GM19193 (cell line): ENCODE data around the gene QARS1.

Source experiments
- POLR2A ChIP-seq: IDR thresholded peaks from 4 replicates; pipeline ENCODE4 v1.6.1; 2011; ENCODE audit not compliant: insufficient read depth, insufficient read length; ENCODE audit errors: extremely low read depth

QARS1 gene

DNA sequence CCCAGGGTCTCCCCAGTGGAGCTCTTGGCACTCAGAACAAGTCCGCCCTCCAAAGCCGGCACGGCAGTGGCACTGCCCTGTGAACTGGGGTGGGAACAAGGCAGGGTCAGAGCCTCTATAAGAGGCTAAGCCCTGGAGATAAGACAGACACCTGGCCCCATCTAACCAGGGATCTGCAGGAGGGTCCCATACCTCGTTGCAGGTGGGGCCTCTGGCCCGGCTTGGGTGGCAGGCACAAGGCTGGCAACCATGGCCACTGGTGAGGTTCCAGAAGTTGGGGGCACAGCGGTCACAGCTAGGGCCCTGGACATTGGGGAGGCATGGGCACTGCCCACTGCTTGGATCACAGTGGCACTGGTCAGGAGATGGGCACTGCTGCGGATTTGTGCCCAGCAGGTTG is 19.6 kb upstream of the QARS1 start:
- TF ChIP-seq POLR2A: no peak

DNA sequence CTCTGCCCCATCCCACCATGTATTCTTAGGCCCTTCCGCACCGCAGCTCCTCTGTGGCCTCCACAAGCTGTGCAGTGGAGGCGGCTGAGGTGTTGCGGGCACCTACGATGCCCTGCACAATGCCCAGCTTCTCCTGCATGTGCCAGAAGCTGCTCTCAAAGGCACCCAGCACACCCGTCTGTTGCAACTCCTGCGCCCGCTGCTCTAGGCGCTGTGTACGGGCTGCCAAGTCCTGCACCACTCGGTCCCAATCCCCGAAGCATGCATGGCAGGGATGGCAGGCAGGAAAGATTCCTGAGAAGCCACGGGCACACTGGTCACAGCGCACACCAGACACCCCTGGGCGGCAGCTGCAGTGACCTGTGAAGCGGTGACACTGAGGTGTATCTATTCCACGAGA is 19.1 kb upstream of the QARS1 start:
- TF ChIP-seq POLR2A: no peak

DNA sequence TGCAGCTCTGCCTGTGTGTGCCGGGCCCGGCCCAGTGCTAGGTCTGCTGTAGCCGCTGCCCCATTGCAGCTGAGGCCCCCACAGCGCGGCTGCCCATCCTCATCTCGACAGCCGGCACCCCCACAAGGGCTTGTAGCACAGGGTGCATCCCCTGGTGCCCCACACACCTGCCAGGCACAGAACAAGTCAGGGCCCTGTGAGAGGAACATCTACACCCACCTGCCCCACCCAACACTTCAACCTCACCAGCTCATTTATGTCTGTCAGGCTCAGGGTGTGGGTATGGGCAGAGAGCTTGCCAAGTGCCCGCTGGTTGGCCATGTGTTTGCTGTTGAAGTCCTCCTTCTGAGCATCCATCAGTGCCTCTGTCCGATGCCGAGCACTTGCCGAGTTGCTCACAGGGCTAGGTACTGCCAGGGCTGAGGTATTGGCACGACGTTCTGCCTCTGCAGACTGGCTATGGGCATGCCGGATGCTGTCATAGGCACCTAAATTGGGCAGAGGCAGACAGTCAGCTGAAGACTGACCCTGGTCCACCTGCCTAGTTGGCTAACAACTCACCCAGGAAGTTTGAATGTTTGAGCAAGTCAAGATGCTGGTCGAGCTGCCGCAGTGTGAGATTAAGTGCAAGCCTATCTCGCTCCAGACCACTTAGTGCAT is 18.5 kb upstream of the QARS1 start:
- no peak for TF ChIP-seq POLR2A

DNA sequence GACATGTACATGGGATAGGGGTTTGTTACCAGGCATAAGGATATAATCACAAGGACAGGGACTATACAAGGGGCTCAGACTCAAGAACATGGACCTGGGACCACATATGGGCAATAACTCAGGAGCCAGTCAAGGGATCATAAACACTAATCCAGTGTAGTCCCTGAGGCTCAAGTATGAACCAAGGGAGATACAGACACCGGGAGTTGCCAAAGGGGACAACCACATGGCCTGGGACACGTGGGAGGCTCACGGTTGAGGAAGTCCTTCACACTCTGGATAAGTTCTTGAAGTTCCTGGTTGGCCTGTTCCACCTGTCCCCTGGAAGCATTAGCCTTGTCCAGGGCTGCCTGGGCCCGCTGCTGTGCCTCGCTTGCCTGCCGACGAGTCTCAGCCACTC is 17.9 kb upstream of the QARS1 start:
- TF ChIP-seq POLR2A: no peak

- TF ChIP-seq POLR2A: no peak
Measured at GRCh38 chr3:49122022-49122421, 17.5 kb upstream of the QARS1 start.

- no peak for TF ChIP-seq POLR2A
Measured at GRCh38 chr3:49121132-49121736, 16.7 kb upstream of the QARS1 start.

- TF ChIP-seq POLR2A: peak; percentile 93
Measured at GRCh38 chr3:49120438-49121131, 16.0 kb upstream of the QARS1 start, which contains the start of gene USP19. USP19 (minus strand) TSS chr3:49120823; CDS start chr3:49119145, 1,678 bp downstream.

- TF ChIP-seq POLR2A: no peak
Measured at GRCh38 chr3:49120096-49120437, 15.5 kb upstream of the QARS1 start.

DNA sequence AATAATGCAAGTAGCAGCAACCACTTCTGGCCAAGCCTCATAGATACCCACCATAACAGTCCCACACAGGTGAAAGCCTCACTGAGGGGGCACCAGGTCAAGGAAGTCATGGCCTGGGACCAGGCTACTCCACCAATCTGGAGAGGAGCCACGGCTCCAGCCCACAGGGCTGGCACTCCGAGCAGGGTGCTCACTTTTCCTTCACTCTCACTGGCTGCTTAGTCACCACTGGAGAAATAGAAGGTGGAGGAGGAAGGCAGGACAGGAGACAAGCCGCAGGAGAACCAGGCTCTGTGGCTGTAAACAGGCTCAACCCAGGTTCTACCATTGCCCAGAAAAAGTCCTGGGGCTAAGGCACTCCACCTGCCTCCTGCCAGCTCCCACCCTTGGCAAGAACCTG is 14.9 kb upstream of the QARS1 start:
- no peak for TF ChIP-seq POLR2A

- TF ChIP-seq POLR2A: no peak
Measured at GRCh38 chr3:49119036-49119435, 14.5 kb upstream of the QARS1 start.

DNA sequence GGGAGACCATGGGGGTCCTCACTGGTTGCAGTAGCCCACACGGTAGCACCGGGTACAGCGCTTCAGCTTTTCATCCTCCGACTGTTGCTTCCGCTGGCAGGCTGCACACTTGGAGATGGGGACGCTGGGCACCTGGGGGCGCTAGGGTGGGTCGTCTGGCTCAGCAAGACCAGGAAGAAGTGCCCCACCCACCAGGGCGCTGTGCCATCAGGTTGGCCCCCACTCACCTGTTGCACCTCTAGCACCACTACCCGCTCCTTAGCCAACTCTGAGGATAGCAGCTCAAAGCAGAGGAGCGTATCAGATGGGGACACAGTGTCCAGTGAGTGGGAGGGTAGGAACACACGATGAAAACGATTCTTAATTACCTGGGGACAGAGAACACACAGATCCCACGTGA is 7.7 kb upstream of the QARS1 start:
- TF ChIP-seq POLR2A: no peak

DNA sequence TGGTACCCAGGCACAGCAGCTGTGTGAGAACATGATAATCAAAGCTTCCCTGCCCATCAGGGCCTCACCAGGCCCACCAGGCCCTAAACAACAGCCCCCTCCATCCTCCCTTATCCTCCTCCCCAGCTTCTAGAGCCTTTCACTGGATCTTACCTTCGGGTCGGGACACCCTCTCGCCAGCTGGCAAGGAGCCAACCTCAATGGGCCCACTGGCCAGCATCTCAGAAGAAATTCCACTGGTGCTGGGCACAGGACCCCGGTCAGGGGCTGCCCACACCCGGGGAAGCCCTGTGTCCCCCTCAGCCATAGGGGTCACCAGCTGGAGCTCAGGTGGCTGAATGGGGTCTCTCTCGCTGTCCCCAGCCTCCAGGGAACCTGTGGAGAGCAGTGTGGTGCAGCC is 6.8 kb upstream of the QARS1 start:
- TF ChIP-seq POLR2A: no peak

DNA sequence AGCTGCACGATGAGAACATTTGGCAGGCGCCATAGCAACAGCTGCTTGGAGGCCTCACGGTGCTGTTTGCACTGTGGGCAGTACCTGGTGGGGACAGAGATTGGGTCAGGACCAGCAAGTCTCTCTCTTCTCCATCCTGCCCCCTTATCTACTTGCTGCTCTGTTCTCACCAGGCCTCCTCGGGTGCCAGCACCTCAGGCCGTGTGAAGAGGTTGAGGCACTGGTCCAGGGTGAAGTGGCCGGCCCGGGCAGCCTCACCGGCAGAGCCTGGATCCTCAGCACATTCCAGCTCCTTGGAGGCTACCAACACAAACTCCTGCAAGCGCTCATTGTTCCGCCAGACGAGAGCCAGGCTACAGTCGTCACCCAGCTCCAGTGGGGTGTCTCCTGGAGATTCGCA is 6.2 kb upstream of the QARS1 start:
- no peak for TF ChIP-seq POLR2A

- no peak for TF ChIP-seq POLR2A
Measured at GRCh38 chr3:49108346-49108745, 3.8 kb upstream of the QARS1 start.

DNA sequence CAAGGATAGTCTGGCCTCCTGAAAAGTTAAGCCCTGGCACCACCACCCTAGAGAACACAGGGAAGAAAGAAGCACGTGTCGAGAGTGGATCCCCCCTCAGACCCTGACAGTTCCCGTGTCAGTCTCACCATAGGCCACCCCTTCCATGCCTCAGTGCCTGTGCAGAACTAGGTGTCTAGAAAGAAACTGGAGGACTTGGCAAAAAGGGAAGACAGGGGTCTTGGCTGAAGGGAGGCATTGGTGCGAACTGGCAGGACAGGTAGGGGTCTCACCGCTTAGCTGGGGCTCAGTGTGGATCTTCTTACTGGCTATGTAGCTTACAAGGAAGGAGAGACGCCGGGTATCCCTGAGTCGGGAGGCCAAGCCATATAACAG is 518 bp downstream of the QARS1 start:
- TF ChIP-seq POLR2A: no peak

GRCh38 chr3:49100046-49100615 is 4.4 kb downstream of the QARS1 start:
- no peak for TF ChIP-seq POLR2A
